ENCODE data around the gene DNAJB5. TPM values are rescaled to one million over a fixed set of nuclear protein-coding genes. Genes with fewer than 3 reads are reported as not detected.
"Not testable (repeated sequence)": the region's sequence is repeated elsewhere in the genome, so short reads cannot be mapped to it uniquely, and the experiment has no call there.

The DNAJB5 gene
- 10 to 100 TPM in 6 of 8 experiments, 1 to 10 TPM in 2; 4.8 to 45.8 (median 30.2) TPM for total RNA-seq

DNA sequence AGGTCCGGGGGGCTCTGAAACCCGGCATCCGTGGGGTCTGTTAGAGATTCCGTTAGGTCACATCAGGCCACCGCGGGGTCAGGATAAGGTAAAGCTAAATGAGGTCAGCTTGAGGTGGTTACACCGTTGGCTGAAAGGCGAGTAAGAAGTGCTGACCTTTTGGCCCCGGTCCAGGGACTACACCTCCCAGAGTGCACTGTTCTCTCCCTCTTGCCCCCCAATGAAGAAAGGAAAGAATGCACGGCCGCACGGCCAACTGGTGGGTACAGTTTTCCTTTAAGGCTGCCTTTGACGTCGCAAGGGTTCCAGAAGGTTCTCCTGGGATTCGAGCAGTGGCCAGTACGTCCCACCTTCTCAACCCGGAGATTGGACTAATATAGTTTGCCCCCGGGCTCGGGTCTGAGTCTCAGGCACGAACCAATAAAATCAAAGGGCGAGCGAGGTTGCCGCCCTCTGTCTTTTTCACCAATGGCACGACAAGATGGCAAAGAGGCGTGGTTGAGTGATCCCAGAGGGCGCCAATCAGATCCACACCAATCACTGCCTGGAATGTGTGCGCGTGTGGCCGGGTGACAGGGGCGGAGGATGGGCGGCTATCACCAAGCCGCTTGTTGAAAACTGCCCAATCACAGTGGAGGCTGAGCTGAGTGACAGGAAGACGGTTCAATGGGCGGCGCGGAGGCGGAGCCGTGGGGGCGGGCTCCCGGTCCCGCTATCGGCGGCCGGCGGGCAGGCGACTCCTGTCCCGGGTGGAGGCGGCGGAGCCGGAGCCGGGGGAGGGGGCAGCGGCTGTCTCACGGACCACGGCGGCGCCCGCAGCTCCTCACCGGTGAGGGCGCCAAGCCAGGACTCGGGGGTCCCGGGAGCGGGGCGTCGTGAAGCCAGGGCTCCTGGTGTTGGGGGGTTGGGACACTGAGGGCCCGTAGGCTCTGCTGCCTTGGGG is at the start of gene DNAJB5:
Gene DNAJB5 (plus strand): TSS at position 743 of the 943 bp plus-strand sequence. CDS start 886 bp downstream, outside the sequence.
- ATAC-seq (replicated peaks in 6 of 8) = peak; percentile 73 to 88 (median 86)
- WGBS, 10 experiments = 0 to 5% (median 1%) methylated on average over 1 to 20 of the region's 65 CpGs; no CpG with 5 or more reads in 4 of the 10 experiments
- Histone ChIP-seq H3K4me3 (peak within 1 kb of the TSS; percentile 82 to 99 (median 87)), H3K4me1 (replicated peaks in 1 of 2) (peaks cover 62 to 63% of the 10 kb centered on the region in 2 donors), H3K27ac (peak within 1 kb of the TSS; percentile 95 to 98)
- in situ Hi-C loops (cut with MboI; ENCODE audit: low pct_unique_long_range_greater_than_20kb in 2 of 9, low sequenced_read_pairs in 9 of 9, unreplicated experiment in 9 of 9) = loop anchor here in 2 of 9 experiments (10.0 kb wide), 1 partner anchor 94 kb away; a partner anchor contains a TSS

- H3K27ac ChIP-seq; H3K4me1 ChIP-seq (replicated peaks in 1 of 2); in situ Hi-C loops (cut with MboI; ENCODE audit: low pct_unique_long_range_greater_than_20kb in 2 of 9, low sequenced_read_pairs in 9 of 9, unreplicated experiment in 9 of 9); H3K4me3 ChIP-seq: not testable (repeated sequence)
- peak in 3 of 8 experiments; percentile 15 to 38 (median 32) for ATAC-seq (replicated peaks in 6 of 8)
Observed at GRCh38 chr9:34939989-34940388, 49.6 kb upstream of the DNAJB5 start.

DNA sequence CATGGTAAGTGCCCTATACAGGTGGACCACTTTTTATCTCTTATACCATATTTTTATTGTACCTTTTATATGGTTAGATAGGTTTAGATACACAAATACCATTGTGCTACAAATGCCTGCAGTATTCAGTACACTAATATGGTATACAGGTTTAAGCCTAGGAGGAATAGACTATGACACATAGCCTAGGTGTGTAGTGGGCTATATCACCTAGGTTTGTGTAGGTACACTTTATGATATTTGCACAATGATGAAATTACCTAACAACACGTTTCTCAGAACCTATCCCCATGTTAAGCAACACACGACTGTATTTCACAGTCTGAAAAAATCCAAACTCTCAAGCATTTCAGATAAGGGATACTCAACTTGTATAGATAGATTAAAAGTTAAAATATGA is 41.1 kb upstream of the DNAJB5 start:
- in situ Hi-C loops (cut with MboI; ENCODE audit: low pct_unique_long_range_greater_than_20kb in 2 of 9, low sequenced_read_pairs in 9 of 9, unreplicated experiment in 9 of 9) = no loop called here
- no peaks in the 10 kb centered on the region for H3K4me1 ChIP-seq (replicated peaks in 1 of 2)
- H3K27ac ChIP-seq = no peak overlapping the region
- 29 to 100% (median 72%) methylated on average over 1 to 2 of the region's 2 CpGs; no CpG with 5 or more reads in 3 of the 10 experiments for WGBS, 10 experiments
- no peak overlapping the region for H3K4me3 ChIP-seq
- no peak for ATAC-seq (replicated peaks in 6 of 8)

- no peak overlapping the region for H3K4me3 ChIP-seq
- H3K27ac ChIP-seq = no peak overlapping the region
- in situ Hi-C loops (cut with MboI; ENCODE audit: low pct_unique_long_range_greater_than_20kb in 2 of 9, low sequenced_read_pairs in 9 of 9, unreplicated experiment in 9 of 9) = no loop called here
- no peak for ATAC-seq (replicated peaks in 6 of 8)
- no peaks in the 10 kb centered on the region for H3K4me1 ChIP-seq (replicated peaks in 1 of 2)
- 28 to 60% (median 34%) methylated on average over 1 to 2 of the region's 2 CpGs; no CpG with 5 or more reads in 6 of the 10 experiments for WGBS, 10 experiments
Observed at GRCh38 chr9:34954225-34954624, 35.3 kb upstream of the DNAJB5 start.

- ATAC-seq (replicated peaks in 6 of 8); H3K27ac ChIP-seq; H3K4me3 ChIP-seq; H3K4me1 ChIP-seq (replicated peaks in 1 of 2); in situ Hi-C loops (cut with MboI; ENCODE audit: low pct_unique_long_range_greater_than_20kb in 2 of 9, low sequenced_read_pairs in 9 of 9, unreplicated experiment in 9 of 9): not testable (repeated sequence)
- 80 to 100% (median 94%) methylated on average over 1 to 7 of the region's 7 CpGs; no CpG with 5 or more reads in 1 of the 10 experiments for WGBS, 10 experiments
Observed at GRCh38 chr9:34956066-34956465, 33.5 kb upstream of the DNAJB5 start.

- Histone ChIP-seq H3K27ac (no peak overlapping the region), H3K4me1 (replicated peaks in 1 of 2) (no peaks in the 10 kb centered on the region), H3K4me3 (no peak overlapping the region)
- 88 to 100% (median 93%) methylated on average over 2 to 4 of the region's 4 CpGs for WGBS, 10 experiments
- in situ Hi-C loops (cut with MboI; ENCODE audit: low pct_unique_long_range_greater_than_20kb in 2 of 9, low sequenced_read_pairs in 9 of 9, unreplicated experiment in 9 of 9) = no loop called here
- ATAC-seq (replicated peaks in 6 of 8) = no peak
Observed at GRCh38 chr9:34956648-34957047, 32.9 kb upstream of the DNAJB5 start.

DNA sequence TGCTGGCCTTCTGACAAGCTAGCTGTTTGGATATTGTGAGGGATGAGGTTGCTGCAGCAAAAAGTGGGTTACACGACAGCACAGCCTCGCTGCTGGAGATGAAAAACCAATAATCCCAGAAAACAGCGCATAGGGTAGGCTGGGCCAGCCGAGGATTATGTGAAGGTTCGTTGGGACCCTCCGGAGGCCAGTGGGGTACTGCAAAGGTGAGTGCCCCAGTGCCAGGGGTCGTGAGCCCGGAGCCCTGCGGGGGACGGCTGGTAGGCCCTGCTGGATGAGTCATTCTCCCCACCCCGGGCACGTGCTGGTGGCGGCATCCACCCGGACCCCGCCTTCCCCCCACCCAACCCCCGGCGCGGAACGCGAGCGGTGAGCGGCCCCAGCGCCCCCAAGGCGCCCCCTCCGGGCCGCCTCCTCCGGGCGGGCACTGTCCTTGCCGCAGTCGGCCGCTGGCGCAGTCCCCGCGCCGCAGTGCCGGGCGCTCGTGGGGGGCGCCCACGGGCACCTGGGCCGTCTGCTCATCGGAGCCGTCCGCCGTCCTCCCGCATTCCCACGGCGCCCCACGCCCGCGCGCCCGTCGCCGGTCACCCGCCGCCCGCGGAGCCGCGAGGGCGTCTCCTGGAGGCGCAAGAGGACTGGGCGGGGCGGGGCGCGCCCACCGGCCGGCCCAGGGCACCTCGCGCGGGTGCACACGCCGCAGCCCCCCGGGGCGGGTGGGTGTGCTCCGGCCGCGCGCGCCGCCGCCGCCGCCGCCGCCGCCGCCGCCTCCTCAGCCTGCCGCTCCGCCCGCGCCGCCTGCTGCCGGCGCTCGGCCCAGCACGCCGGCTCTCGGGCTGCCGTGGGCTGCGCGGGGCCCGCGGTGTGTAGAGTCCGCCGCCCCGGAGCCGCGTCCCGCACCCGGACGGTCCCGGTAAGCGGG is 31.8 kb upstream of the DNAJB5 start, which contains the start of gene PHF24:
Gene PHF24 (plus strand): TSS at position 794 of the 919 bp plus-strand sequence. CDS start 13,014 bp downstream, outside the sequence.
- WGBS, 10 experiments = 0 to 38% (median 20%) methylated on average over 1 to 5 of the region's 116 CpGs; no CpG with 5 or more reads in 3 of the 10 experiments
- no peaks in the 10 kb centered on the region for H3K4me1 ChIP-seq (replicated peaks in 1 of 2)
- in situ Hi-C loops (cut with MboI; ENCODE audit: low pct_unique_long_range_greater_than_20kb in 2 of 9, low sequenced_read_pairs in 9 of 9, unreplicated experiment in 9 of 9) = no loop called here
- peak within 1 kb of the TSS; percentile 48 to 77 (median 54) for H3K4me3 ChIP-seq
- H3K27ac ChIP-seq = no peak within 1 kb of the TSS
- ATAC-seq (replicated peaks in 6 of 8) = peak; percentile 78 to 96 (median 85)

DNA sequence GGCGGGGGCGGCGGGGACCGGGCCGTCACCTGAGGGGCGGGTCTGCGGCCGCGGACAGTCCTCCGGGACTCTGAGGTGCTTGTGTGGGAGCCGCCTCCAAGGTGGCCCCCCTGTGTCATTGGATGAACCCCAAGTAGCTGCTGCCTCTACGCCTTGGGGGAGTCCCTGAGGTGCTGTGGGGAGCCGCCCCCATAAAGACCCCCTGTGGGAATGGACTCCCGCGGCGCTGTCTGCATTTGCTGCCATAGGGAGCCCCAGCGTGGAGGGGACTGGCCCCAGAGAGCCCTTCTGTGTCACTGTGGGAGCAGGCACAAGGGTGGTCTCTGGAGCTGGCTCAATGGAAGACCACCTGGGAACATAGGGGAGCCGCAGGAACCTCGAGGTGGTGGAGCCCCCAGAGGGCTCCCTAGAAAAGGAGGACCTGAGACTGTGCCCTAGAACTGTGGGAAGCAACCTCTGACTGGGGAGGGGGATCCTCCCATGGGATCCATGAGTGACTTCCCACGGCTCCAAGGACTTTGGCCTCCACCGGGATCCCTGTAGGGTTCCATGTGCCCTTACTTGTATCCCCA is 31.0 kb upstream of the DNAJB5 start:
- Histone ChIP-seq H3K27ac (no peak overlapping the region), H3K4me3 (peak overlapping the region; percentile 48 to 77 (median 54)), H3K4me1 (replicated peaks in 1 of 2) (no peaks in the 10 kb centered on the region)
- in situ Hi-C loops (cut with MboI; ENCODE audit: low pct_unique_long_range_greater_than_20kb in 2 of 9, low sequenced_read_pairs in 9 of 9, unreplicated experiment in 9 of 9) = no loop called here
- 40% methylated on average over 2 of the region's 21 CpGs; no CpG with 5 or more reads in 9 of the 10 experiments for WGBS, 10 experiments
- ATAC-seq (replicated peaks in 6 of 8) = peak in 5 of 8 experiments; percentile 7 to 21 (median 15)

GRCh38 chr9:34959461-34959860 is 30.1 kb upstream of the DNAJB5 start:
- no peak for ATAC-seq (replicated peaks in 6 of 8)
- H3K4me1 ChIP-seq (replicated peaks in 1 of 2) = no peaks in the 10 kb centered on the region
- no peak overlapping the region for H3K4me3 ChIP-seq
- no peak overlapping the region for H3K27ac ChIP-seq
- 21 to 100% (median 81%) methylated on average over 1 to 3 of the region's 4 CpGs; no CpG with 5 or more reads in 2 of the 10 experiments for WGBS, 10 experiments
- in situ Hi-C loops (cut with MboI; ENCODE audit: low pct_unique_long_range_greater_than_20kb in 2 of 9, low sequenced_read_pairs in 9 of 9, unreplicated experiment in 9 of 9) = no loop called here

DNA sequence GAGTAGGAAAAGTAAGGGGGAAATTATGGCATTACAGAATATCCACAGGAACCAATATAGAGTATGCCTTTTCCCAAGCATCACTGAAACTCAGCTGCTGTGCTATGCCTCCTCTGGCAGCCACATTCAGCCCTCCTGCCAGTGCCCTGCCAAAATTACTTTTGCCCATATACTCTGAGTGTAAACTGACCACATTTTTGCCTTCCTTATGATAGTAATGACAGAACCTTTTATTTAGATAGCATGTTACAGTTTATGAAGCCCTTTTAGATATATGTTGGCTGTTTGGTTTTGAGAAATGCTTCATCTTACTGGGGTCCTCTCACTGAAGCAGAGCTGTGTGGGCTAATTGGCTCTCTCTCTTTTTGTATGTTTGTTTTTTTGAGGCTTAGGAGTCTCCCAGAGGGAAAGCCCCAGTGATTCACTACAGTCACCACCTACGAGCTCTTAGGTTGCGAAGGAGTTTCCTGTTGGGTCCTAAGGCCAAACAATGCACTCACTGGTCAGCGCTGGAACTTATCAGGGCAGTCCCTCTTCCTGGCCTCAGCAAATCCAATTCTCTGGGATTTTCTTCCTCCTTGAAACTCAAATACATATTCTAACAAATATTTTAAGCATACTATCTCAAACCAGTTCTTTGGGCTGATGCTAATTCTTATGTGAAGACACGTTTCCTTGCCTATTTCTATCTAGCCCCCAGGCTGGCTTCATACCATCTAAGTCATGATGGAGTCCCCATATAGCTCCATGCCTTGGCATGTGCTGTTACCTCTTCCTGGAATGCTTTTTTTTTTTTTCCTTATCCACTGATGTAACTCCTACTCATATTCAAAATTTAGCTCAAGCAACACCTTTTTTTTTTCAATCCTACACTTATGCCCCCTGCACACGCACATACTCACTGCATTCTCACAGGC is 27.7 kb upstream of the DNAJB5 start:
- peak in 2 of 8 experiments; percentile 68 to 73 for ATAC-seq (replicated peaks in 6 of 8)
- Histone ChIP-seq H3K4me1 (replicated peaks in 1 of 2) (no peaks in the 10 kb centered on the region), H3K4me3 (no peak overlapping the region), H3K27ac (no peak overlapping the region)
- in situ Hi-C loops (cut with MboI; ENCODE audit: low pct_unique_long_range_greater_than_20kb in 2 of 9, low sequenced_read_pairs in 9 of 9, unreplicated experiment in 9 of 9) = no loop called here
- WGBS, 10 experiments = 18 to 95% (median 63%) methylated on average over 1 to 5 of the region's 5 CpGs

DNA sequence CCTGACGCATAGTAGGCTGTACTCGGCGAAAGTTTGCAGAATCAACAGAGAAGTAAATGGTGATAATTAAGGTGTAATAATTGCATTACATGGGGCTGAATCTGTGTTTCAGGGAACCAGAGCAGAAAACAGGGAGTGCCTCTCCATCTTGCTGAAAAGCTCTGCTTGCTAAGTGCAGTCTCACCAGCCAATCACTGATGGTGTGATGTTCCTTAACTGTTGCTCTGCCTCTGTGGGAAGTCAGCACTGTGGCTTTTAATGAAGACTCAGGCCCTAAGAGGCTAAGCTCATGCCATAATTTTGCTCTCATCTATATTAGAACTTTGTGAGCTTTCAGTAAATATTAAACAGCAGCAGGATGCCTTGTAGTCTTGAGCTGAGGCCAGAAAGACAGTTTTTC is 27.0 kb upstream of the DNAJB5 start:
- H3K27ac ChIP-seq = no peak overlapping the region
- no peak overlapping the region for H3K4me3 ChIP-seq
- no peaks in the 10 kb centered on the region for H3K4me1 ChIP-seq (replicated peaks in 1 of 2)
- WGBS, 10 experiments = 50 to 90% (median 76%) methylated on average over 1 to 3 of the region's 3 CpGs; no CpG with 5 or more reads in 3 of the 10 experiments
- no peak for ATAC-seq (replicated peaks in 6 of 8)
- in situ Hi-C loops (cut with MboI; ENCODE audit: low pct_unique_long_range_greater_than_20kb in 2 of 9, low sequenced_read_pairs in 9 of 9, unreplicated experiment in 9 of 9) = no loop called here
